HS-5 (cell line): ENCODE results near the gene PTPN14.

ENCODE experiments used
- DNase-seq: peaks from one replicate; pipeline ENCODE4 v3.0.0-alpha.2; 2012; ENCODE audit warnings: low read depth

Gene PTPN14

GRCh38 chr1:214393086-214393485 lies 158.3 kb downstream of the PTPN14 start:
- DNase-seq: no peak

- DNase-seq: no peak
Measured at GRCh38 chr1:214391873-214392645, 159.3 kb downstream of the PTPN14 start.

GRCh38 chr1:214389734-214390133 lies 161.7 kb downstream of the PTPN14 start:
- no peak for DNase-seq

GRCh38 chr1:214386747-214387146 lies 164.7 kb downstream of the PTPN14 start:
- DNase-seq: no peak

- DNase-seq: no peak
Measured at GRCh38 chr1:214386333-214386732, 165.1 kb downstream of the PTPN14 start.

- no peak for DNase-seq
Measured at GRCh38 chr1:214385428-214385827, 166.0 kb downstream of the PTPN14 start.

- DNase-seq: no peak
Measured at GRCh38 chr1:214384373-214385079, 166.9 kb downstream of the PTPN14 start.

GRCh38 chr1:214383381-214384372 lies 167.7 kb downstream of the PTPN14 start:
- no peak for DNase-seq

- no peak for DNase-seq
Measured at GRCh38 chr1:214380986-214381695, 170.3 kb downstream of the PTPN14 start.

- no peak for DNase-seq
Measured at GRCh38 chr1:214380396-214380795, 171.0 kb downstream of the PTPN14 start.

GRCh38 chr1:214379236-214379970 lies 172.0 kb downstream of the PTPN14 start:
- no peak for DNase-seq

- DNase-seq: no peak
Measured at GRCh38 chr1:214378492-214378891, 172.9 kb downstream of the PTPN14 start.

- DNase-seq: no peak
Measured at GRCh38 chr1:214377886-214378285, 173.5 kb downstream of the PTPN14 start.

GRCh38 chr1:214377485-214377884 lies 173.9 kb downstream of the PTPN14 start:
- no peak for DNase-seq

GRCh38 chr1:214372092-214372491 lies 179.3 kb downstream of the PTPN14 start:
- DNase-seq: no peak

GRCh38 chr1:214370615-214371014 lies 180.8 kb downstream of the PTPN14 start:
- DNase-seq: no peak

- no peak for DNase-seq
Measured at GRCh38 chr1:214369364-214369763, 182.0 kb downstream of the PTPN14 start.

- DNase-seq: no peak
Measured at GRCh38 chr1:214367841-214368240, 183.6 kb downstream of the PTPN14 start.

GRCh38 chr1:214364786-214365295 lies 186.6 kb downstream of the PTPN14 start:
- no peak for DNase-seq

- no peak for DNase-seq
Measured at GRCh38 chr1:214364386-214364785, 187.0 kb downstream of the PTPN14 start.

GRCh38 chr1:214363386-214363785 lies 188.0 kb downstream of the PTPN14 start:
- no peak for DNase-seq
